Common myeloid progenitor, CD34-positive (primary cell): Measurements from ENCODE around the gene GZMM.

ENCODE experiments used
- CTCF ChIA-PET: fragments of 350-600 bp; sonication (Branson Sonifier 250); formaldehyde crosslinking; loops from one replicate; lab custom pipeline; 2021; ENCODE audit warnings: antibody characterized with exemption; lab: Charles Lee
- POLR2A ChIA-PET: fragments of 350-600 bp; sonication (Branson Sonifier 250); formaldehyde crosslinking; loops from one replicate; lab custom pipeline; 2021; ENCODE audit warnings: antibody characterized with exemption; lab: Charles Lee
- DNase-seq, 3 donors: peaks; one replicate each; pipeline versions ENCODE4 v3.0.0 to v3.0.0-alpha.2; 2013
- H3K27ac ChIP-seq, 2 experiments: 1 replicate in 1 of 2; 2 replicates in 1 of 2; pipeline ENCODE4 v1.7.0; 2013; ENCODE audit warnings: inconsistent platforms in 2 of 2, low read length in 2 of 2, mild to moderate bottlenecking in 2 of 2, low read depth in 1 of 2, moderate library complexity in 1 of 2; ENCODE audit not compliant: severe bottlenecking in 2 of 2, insufficient read depth in 1 of 2, poor library complexity in 1 of 2
- H3K27me3 ChIP-seq, 5 experiments: replicated peaks in 2 of 5; 1 replicate in 3 of 5; 2 replicates in 2 of 5; pipeline versions ENCODE4 v1.6.1 to v1.7.0; 2013; ENCODE audit warnings: low read length in 4 of 5, mild to moderate bottlenecking in 2 of 5, moderate library complexity in 2 of 5, inconsistent platforms in 1 of 5; ENCODE audit not compliant: insufficient read depth in 5 of 5, control insufficient read depth in 4 of 5
- H3K36me3 ChIP-seq, 4 experiments: 1 replicate in 2 of 4; 2 replicates in 2 of 4; pipeline versions ENCODE4 v1.6.1 to v1.7.0; 2013; ENCODE audit warnings: low read length in 3 of 4, control low read depth in 1 of 4, mild to moderate bottlenecking in 1 of 4; ENCODE audit not compliant: control insufficient read depth in 4 of 4, insufficient read depth in 4 of 4
- H3K4me1 ChIP-seq, 4 experiments: 1 replicate in 3 of 4; 2 replicates in 1 of 4; pipeline versions ENCODE4 v1.6.1 to v1.7.1; 2013; ENCODE audit warnings: low read length in 3 of 4, mild to moderate bottlenecking in 3 of 4, control low read depth in 1 of 4, inconsistent platforms in 1 of 4, moderate library complexity in 1 of 4; ENCODE audit not compliant: control insufficient read depth in 4 of 4, insufficient read depth in 4 of 4; ENCODE audit errors: control extremely low read depth in 1 of 4
- H3K4me3 ChIP-seq, 7 experiments: 1 replicate in 4 of 7; 2 replicates in 3 of 7; pipeline versions ENCODE4 v1.5.1 to v1.7.0; 2013; ENCODE audit warnings: mild to moderate bottlenecking in 7 of 7, low read length in 6 of 7, moderate library complexity in 6 of 7, inconsistent platforms in 2 of 7, low read depth in 2 of 7, control low read depth in 1 of 7; ENCODE audit not compliant: insufficient read depth in 4 of 7, control insufficient read depth in 1 of 7; ENCODE audit errors: extremely low read depth in 1 of 7
- H3K9me3 ChIP-seq, 5 experiments: 1 replicate in 4 of 5; 2 replicates in 1 of 5; pipeline versions ENCODE4 v1.6.1 to v1.7.1; 2013; ENCODE audit warnings: low read length in 4 of 5, mild to moderate bottlenecking in 2 of 5, inconsistent platforms in 1 of 5, low read depth in 1 of 5, moderate library complexity in 1 of 5; ENCODE audit not compliant: control insufficient read depth in 4 of 5, insufficient read depth in 2 of 5; ENCODE audit errors: control extremely low read depth in 1 of 5
- WGBS: methylation state at CpG from one replicate; pipeline ENCODE4 v1.1.5; 2013; ENCODE audit not compliant: insufficient coverage; 5-methylcytosine and 5-hydroxymethylcytosine counted together

Gene GZMM

DNA sequence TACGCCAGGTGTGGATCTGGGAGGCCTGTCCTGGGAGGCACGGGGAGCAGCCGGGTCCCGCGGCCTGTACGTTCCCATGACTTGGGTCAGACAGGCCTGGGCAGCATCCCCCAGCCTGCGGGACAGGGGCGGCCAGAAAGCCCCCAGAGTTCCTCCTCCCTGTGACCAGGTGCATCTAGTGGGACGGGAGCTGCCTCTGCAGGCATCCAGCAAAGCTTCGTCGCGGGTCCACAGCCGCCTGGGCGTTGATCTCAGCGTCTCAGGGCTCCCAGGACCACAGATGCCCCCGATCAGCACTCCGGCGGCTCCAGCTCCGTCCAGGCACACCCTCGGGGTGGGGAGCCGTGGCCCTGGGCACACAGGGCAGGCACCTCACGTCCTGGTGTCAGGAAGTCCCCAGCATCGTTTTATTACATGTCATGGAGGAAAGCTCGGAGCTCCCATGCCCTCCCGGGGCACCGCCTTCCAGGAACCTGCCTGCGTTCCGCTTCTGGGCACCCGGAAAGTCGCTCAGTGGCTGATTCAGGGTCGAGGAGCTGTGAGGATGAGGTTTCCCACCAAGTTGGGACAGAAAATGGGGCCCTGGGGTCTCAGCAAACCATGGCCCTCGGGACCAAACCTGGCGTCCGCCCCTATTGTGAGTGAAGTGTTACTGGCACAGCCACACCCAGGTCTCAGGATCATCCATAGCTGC, 1.5 kb upstream of the GZMM start:
- ChIA-PET CTCF (interaction anchor here (1.2 kb wide), 1 partner anchor 9 kb away, joined by 6 read pairs; no protein-coding TSS in a partner anchor), POLR2A (no interaction called here)
- Histone ChIP-seq H3K27ac (no peak overlapping the region), H3K4me1 (peaks cover 0 to 4% (median 2%) of the 10 kb centered on the region in 4 experiments), H3K27me3 (peaks cover 0 to 10% (median 0%) of the 10 kb centered on the region in 5 experiments), H3K36me3 (peaks cover 7 to 36% (median 26%) of the 10 kb centered on the region in 4 experiments), H3K9me3 (no peaks in the 10 kb centered on the region), H3K4me3 (no peak overlapping the region)
- 92% methylated on average over 34 of the region's 34 CpGs for WGBS
- no peak for DNase-seq

DNA sequence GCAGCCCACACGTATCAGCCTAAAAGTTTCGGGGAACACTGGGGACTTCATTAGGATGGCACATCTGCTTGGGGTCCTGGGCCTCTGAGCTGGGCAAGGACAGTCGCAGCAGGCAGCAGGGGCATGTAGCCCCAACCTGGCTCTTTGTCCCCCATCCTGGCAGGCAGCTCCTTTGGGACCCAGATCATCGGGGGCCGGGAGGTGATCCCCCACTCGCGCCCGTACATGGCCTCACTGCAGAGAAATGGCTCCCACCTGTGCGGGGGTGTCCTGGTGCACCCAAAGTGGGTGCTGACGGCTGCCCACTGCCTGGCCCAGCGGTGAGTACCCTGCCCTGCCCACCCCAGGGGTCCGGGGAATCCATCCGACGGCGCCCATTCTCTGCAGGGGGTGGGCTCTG, 3.3 kb downstream of the GZMM start:
- CTCF ChIA-PET: interaction anchor here (1.0 kb wide), 1 partner anchor 9 kb away, joined by 3 read pairs; no protein-coding TSS in a partner anchor
- no peak for DNase-seq
- POLR2A ChIA-PET: no interaction called here
- H3K27ac ChIP-seq: no peak overlapping the region
- H3K4me1 ChIP-seq: peaks cover 0 to 4% (median 2%) of the 10 kb centered on the region in 4 experiments
- WGBS: 91% methylated on average over 13 of the region's 15 CpGs
- no peak overlapping the region for H3K4me3 ChIP-seq
- peaks cover 3 to 7% (median 4%) of the 10 kb centered on the region in 4 experiments for H3K36me3 ChIP-seq
- H3K27me3 ChIP-seq: peaks cover 0 to 10% (median 0%) of the 10 kb centered on the region in 5 experiments
- no peaks in the 10 kb centered on the region for H3K9me3 ChIP-seq

DNA sequence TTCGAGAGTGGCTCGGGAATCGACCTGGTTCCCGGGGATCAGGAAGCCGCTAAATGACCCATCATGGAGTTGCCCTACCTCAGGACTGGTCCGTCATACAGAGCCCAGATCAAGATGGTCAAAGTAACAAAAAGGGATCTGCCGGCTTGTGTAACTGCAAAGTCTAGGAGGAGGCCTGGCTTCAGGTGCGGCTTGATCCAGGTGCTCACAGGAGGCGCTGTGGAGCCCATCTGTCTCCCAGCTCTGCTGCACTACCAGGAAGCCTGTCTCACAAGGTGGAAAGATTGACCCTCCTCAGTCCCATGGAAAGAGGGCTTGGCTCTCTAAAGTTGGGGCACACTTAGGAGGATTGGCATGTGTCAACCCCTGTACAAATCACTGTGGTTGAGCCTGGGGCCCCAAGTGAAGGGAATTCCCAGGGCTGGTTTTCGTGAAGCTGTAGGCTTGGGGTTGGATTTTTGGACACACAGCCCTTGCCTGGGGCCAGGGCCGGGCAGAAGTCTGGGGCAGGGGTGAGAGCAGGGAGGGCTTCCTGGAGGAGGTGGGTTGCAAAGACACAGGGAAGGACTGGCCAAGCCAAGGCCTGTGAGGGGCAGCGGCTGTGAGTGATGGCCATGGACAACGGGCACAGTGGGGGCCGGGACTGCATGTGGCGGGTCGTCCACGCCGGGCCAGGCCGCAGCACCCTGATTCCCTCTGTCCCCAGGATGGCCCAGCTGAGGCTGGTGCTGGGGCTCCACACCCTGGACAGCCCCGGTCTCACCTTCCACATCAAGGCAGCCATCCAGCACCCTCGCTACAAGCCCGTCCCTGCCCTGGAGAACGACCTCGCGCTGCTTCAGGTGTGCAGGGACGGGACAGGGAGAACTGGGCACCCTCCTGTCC, 4.2 kb downstream of the GZMM start:
- Histone ChIP-seq H3K9me3 (no peaks in the 10 kb centered on the region), H3K4me3 (no peak overlapping the region), H3K36me3 (no peaks in the 10 kb centered on the region), H3K27me3 (peaks cover 0 to 10% (median 0%) of the 10 kb centered on the region in 5 experiments), H3K4me1 (peaks cover 0 to 4% (median 2%) of the 10 kb centered on the region in 4 experiments), H3K27ac (no peak overlapping the region)
- DNase-seq: no peak
- CTCF ChIA-PET: interaction anchor here (1.0 kb wide), 1 partner anchor 8 kb away, joined by 3 read pairs; no protein-coding TSS in a partner anchor
- POLR2A ChIA-PET: no interaction called here
- WGBS: 92% methylated on average over 19 of the region's 26 CpGs

DNA sequence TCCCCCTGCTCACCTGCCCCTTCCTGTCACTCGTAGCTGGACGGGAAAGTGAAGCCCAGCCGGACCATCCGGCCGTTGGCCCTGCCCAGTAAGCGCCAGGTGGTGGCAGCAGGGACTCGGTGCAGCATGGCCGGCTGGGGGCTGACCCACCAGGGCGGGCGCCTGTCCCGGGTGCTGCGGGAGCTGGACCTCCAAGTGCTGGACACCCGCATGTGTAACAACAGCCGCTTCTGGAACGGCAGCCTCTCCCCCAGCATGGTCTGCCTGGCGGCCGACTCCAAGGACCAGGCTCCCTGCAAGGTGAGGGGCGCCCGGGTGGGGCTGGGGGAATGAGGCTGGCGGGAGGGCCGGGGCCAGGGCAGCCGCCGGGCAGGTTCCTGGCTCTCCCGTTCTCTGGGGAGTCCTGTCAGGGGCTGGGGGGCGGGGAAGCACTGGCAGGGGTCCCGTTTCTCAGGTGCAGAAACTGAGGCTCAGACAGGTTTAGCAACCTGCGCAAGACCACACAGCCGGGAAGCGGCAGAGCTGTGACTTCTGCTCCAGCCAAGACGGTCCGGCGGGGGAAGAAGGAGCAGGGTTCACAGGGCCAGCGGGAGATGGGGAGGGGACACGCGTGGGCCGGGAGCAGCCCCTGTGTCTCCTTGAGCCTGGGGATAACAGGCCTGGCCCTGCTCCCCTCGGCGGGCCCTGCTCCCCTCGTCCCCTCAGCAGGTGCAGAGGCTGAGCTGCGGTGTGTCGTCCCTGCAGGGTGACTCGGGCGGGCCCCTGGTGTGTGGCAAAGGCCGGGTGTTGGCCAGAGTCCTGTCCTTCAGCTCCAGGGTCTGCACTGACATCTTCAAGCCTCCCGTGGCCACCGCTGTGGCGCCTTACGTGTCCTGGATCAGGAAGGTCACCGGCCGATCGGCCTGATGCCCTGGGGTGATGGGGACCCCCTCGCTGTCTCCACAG, 5.3 kb downstream of the GZMM start:
- POLR2A ChIA-PET: no interaction called here
- CTCF ChIA-PET: no interaction called here
- H3K27me3 ChIP-seq: peaks cover 0 to 7% (median 0%) of the 10 kb centered on the region in 5 experiments
- no peaks in the 10 kb centered on the region for H3K36me3 ChIP-seq
- no peak overlapping the region for H3K4me3 ChIP-seq
- no peak for DNase-seq
- H3K4me1 ChIP-seq: no peaks in the 10 kb centered on the region
- H3K27ac ChIP-seq: no peak overlapping the region
- 84% methylated on average over 36 of the region's 52 CpGs for WGBS
- no peaks in the 10 kb centered on the region for H3K9me3 ChIP-seq

DNA sequence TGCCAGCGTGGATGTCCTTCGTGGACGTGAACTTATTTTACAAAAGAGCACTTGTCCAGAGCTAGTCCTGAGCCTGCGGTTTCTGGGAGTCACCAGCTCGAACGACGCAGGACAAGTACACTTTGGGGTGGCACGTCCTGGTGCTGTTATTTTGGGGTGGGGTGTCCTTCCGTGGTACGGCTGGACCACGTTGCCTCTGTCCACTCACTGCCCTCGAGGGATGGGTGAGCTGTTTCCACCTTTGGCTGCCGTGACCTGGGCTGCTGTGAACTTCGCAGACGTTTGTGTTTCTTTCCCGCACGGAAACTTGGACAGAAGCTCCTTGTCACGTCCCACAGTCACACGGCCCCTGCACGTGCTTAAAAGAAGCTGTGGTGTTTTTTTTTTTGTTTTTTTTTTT, 11.0 kb downstream of the GZMM start:
- no peak for DNase-seq
- POLR2A ChIA-PET: no interaction called here
- CTCF ChIA-PET: no interaction called here
- Histone ChIP-seq H3K4me3 (no peak overlapping the region), H3K9me3 (no peaks in the 10 kb centered on the region), H3K27ac (no peak overlapping the region), H3K36me3 (no peaks in the 10 kb centered on the region), H3K27me3 (no peaks in the 10 kb centered on the region), H3K4me1 (peaks cover 0 to 6% (median 0%) of the 10 kb centered on the region in 4 experiments)
- 94% methylated on average over 11 of the region's 20 CpGs for WGBS

DNA sequence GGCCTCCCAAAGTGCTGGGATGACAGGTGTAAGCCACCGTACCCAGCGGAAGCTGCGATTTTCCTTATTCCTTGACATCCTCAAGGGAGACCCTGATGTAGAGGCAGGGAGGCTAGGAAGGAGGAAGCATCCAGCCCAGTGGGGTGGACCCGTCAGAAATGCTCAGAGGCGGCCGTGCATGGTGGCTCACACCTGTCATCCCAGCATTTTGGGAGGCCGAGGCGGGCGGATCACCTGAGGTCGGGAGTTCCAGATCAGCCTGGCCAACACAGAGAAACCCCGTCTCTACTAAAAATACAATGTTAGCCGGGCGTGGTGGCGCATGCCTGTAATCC, 11.6 kb downstream of the GZMM start:
- H3K36me3 ChIP-seq: no peaks in the 10 kb centered on the region
- 98% methylated on average over 10 of the region's 14 CpGs for WGBS
- POLR2A ChIA-PET: interaction anchor here (1.2 kb wide), 1 partner anchor 23 kb away, joined by 3 read pairs; no protein-coding TSS in a partner anchor

More for the DNA sequence above, 11.6 kb downstream of the GZMM start:
- no peak overlapping the region for H3K27ac ChIP-seq
- no peaks in the 10 kb centered on the region for H3K9me3 ChIP-seq
- DNase-seq: no peak
- no peak overlapping the region for H3K4me3 ChIP-seq
- no peaks in the 10 kb centered on the region for H3K27me3 ChIP-seq
- H3K4me1 ChIP-seq: peaks cover 0 to 6% (median 0%) of the 10 kb centered on the region in 4 experiments
- CTCF ChIA-PET: no interaction called here
